SK-N-SH treated with all-trans-retinoic acid at 6 μM for 48 hours (cell line): Measurements from ENCODE around the gene FSIP1.

ENCODE experiments used
- ARNTL ChIP-seq: fragments of 450-650 bp; formaldehyde crosslinking; IDR thresholded peaks from 2 replicates; pipeline ENCODE4 v1.5.0; 2020; ENCODE audit warnings: low read depth, mild to moderate bottlenecking, moderate library complexity, borderline replicate concordance
- CSDC2 ChIP-seq: fragments of 250-450 bp; sonication (Bioruptor Pico); IDR thresholded peaks from 2 replicates; pipeline ENCODE4 v1.5.0; 2020; ENCODE audit warnings: mild to moderate bottlenecking, moderate library complexity
- GLIS3 ChIP-seq: fragments of 250-450 bp; sonication (Bioruptor Pico); IDR thresholded peaks from 2 replicates; pipeline ENCODE4 v1.5.0; 2020; ENCODE audit warnings: mild to moderate bottlenecking, moderate library complexity
- PPARA ChIP-seq: fragments of 250-450 bp; sonication (Bioruptor Pico); IDR thresholded peaks from 2 replicates; pipeline ENCODE4 v1.5.0; 2020; ENCODE audit warnings: mild to moderate bottlenecking, borderline replicate concordance
- ZC3H10 ChIP-seq: fragments of 250-450 bp; sonication (Bioruptor Pico); IDR thresholded peaks from 2 replicates; pipeline ENCODE4 v1.5.1; 2021; ENCODE audit warnings: mild to moderate bottlenecking, moderate library complexity
- ZFP3 ChIP-seq: fragments of 250-450 bp; sonication (Bioruptor Pico); IDR thresholded peaks from 2 replicates; pipeline ENCODE4 v1.5.0; 2020; ENCODE audit warnings: mild to moderate bottlenecking, moderate library complexity
- ZFP30 ChIP-seq: fragments of 450-650 bp; formaldehyde crosslinking; IDR thresholded peaks from 2 replicates; pipeline ENCODE4 v1.5.0; 2022; ENCODE audit warnings: mild to moderate bottlenecking, moderate library complexity
- ZNF565 ChIP-seq: fragments of 450-650 bp; formaldehyde crosslinking; conservative IDR thresholded peaks from 2 replicates; pipeline ENCODE4 v1.5.0; 2020; ENCODE audit warnings: low read depth, mild to moderate bottlenecking, moderate library complexity
- ZNF8 ChIP-seq: fragments of 450-650 bp; formaldehyde crosslinking; IDR thresholded peaks from 2 replicates; pipeline ENCODE4 v1.5.0; 2020; ENCODE audit warnings: mild to moderate bottlenecking, moderate library complexity
- TF ChIP-seq, protein P1 (sequence below): fragments of 250-450 bp; sonication (Bioruptor Pico); IDR thresholded peaks from 2 replicates; pipeline ENCODE4 v1.8.0; 2020; ENCODE audit warnings: mild to moderate bottlenecking, moderate library complexity, borderline replicate concordance
- TF ChIP-seq, protein P2 (sequence below): fragments of 250-450 bp; sonication (Bioruptor Pico); IDR thresholded peaks from 2 replicates; pipeline ENCODE4 v1.8.0; 2021; ENCODE audit warnings: low read depth, mild to moderate bottlenecking, moderate library complexity, borderline replicate concordance
- TF ChIP-seq, protein P3 (sequence below): fragments of 250-450 bp; sonication (Bioruptor Pico); IDR thresholded peaks from 2 replicates; pipeline ENCODE4 v1.5.1; 2020; ENCODE audit warnings: low read depth, mild to moderate bottlenecking, moderate library complexity
- TF ChIP-seq, protein P4 (sequence below): fragments of 250-450 bp; sonication (Bioruptor Pico); IDR thresholded peaks from 2 replicates; pipeline ENCODE4 v1.5.0; 2020; ENCODE audit warnings: mild to moderate bottlenecking, moderate library complexity

DNA sequence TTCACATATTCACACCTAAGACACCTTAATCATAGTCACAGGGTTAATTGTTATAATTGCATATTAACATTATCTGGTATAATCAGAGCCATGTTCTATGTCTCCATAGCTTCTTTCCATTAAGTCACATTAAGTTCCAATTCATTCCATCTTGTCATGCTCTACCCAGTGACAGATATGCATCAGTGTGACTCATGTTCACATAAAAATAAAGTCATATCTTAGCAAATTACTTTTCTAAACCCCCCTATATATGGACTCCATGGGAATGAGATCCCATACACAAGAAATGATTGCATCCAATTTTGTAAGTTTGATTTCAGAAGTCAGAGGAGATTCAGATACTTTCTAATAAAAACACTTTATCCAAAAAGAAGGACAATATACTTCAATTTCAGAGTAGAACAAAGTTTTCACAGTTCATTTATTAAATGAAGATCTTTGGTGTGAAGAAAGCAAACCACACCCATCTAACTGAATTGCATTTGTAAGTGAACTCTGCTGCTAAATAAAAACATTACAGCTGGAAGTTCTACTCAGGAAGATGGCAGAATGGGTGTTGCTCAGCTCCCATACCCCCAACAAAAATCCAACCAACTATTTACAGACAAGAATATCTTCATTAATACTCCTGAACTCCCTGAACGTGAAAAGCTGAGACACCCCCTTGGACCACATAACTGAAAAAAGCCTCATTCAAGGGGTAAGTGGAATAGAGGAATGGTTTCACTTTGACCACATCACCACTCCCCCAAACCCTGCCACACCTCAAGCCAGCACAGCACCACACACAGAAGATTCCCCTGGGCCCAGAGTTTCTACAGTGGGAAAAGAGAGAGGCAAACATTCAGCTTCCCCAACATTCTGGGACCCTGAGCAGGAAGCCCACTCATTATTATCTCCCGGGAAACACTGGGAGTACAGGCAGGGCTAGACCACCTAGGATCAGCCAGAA, 174.2 kb downstream of the FSIP1 start:
- no peak for TF ChIP-seq ZFP3 (CRISPR knock-in tag)
- TF ChIP-seq, protein P1, sequence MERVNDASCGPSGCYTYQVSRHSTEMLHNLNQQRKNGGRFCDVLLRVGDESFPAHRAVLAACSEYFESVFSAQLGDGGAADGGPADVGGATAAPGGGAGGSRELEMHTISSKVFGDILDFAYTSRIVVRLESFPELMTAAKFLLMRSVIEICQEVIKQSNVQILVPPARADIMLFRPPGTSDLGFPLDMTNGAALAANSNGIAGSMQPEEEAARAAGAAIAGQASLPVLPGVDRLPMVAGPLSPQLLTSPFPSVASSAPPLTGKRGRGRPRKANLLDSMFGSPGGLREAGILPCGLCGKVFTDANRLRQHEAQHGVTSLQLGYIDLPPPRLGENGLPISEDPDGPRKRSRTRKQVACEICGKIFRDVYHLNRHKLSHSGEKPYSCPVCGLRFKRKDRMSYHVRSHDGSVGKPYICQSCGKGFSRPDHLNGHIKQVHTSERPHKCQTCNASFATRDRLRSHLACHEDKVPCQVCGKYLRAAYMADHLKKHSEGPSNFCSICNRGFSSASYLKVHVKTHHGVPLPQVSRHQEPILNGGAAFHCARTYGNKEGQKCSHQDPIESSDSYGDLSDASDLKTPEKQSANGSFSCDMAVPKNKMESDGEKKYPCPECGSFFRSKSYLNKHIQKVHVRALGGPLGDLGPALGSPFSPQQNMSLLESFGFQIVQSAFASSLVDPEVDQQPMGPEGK: no peak
- TF ChIP-seq ZNF8 (CRISPR knock-in tag): no peak
- TF ChIP-seq, protein P2, sequence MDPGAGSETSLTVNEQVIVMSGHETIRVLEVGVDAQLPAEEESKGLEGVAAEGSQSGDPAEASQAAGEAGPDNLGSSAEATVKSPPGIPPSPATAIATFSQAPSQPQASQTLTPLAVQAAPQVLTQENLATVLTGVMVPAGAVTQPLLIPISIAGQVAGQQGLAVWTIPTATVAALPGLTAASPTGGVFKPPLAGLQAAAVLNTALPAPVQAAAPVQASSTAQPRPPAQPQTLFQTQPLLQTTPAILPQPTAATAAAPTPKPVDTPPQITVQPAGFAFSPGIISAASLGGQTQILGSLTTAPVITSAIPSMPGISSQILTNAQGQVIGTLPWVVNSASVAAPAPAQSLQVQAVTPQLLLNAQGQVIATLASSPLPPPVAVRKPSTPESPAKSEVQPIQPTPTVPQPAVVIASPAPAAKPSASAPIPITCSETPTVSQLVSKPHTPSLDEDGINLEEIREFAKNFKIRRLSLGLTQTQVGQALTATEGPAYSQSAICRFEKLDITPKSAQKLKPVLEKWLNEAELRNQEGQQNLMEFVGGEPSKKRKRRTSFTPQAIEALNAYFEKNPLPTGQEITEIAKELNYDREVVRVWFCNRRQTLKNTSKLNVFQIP: no peak
- TF ChIP-seq ARNTL (CRISPR knock-in tag): no peak
- TF ChIP-seq, protein P3, sequence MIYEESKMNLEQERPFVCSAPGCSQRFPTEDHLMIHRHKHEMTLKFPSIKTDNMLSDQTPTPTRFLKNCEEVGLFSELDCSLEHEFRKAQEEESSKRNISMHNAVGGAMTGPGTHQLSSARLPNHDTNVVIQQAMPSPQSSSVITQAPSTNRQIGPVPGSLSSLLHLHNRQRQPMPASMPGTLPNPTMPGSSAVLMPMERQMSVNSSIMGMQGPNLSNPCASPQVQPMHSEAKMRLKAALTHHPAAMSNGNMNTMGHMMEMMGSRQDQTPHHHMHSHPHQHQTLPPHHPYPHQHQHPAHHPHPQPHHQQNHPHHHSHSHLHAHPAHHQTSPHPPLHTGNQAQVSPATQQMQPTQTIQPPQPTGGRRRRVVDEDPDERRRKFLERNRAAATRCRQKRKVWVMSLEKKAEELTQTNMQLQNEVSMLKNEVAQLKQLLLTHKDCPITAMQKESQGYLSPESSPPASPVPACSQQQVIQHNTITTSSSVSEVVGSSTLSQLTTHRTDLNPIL (CRISPR knock-in tag): no peak
- TF ChIP-seq, protein P4, sequence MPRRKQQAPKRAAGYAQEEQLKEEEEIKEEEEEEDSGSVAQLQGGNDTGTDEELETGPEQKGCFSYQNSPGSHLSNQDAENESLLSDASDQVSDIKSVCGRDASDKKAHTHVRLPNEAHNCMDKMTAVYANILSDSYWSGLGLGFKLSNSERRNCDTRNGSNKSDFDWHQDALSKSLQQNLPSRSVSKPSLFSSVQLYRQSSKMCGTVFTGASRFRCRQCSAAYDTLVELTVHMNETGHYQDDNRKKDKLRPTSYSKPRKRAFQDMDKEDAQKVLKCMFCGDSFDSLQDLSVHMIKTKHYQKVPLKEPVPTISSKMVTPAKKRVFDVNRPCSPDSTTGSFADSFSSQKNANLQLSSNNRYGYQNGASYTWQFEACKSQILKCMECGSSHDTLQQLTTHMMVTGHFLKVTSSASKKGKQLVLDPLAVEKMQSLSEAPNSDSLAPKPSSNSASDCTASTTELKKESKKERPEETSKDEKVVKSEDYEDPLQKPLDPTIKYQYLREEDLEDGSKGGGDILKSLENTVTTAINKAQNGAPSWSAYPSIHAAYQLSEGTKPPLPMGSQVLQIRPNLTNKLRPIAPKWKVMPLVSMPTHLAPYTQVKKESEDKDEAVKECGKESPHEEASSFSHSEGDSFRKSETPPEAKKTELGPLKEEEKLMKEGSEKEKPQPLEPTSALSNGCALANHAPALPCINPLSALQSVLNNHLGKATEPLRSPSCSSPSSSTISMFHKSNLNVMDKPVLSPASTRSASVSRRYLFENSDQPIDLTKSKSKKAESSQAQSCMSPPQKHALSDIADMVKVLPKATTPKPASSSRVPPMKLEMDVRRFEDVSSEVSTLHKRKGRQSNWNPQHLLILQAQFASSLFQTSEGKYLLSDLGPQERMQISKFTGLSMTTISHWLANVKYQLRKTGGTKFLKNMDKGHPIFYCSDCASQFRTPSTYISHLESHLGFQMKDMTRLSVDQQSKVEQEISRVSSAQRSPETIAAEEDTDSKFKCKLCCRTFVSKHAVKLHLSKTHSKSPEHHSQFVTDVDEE (CRISPR knock-in tag): no peak
- TF ChIP-seq ZC3H10: no peak
- no peak for TF ChIP-seq GLIS3 (CRISPR knock-in tag)
- TF ChIP-seq PPARA (CRISPR knock-in tag): no peak
- no peak for TF ChIP-seq CSDC2
- TF ChIP-seq ZNF565: no peak
- TF ChIP-seq ZFP30: no peak
